Measurements from ENCODE around the gene TEX2. TPM values are rescaled to one million over a fixed set of nuclear protein-coding genes. Genes with fewer than 3 reads are reported as not detected.

TEX2 gene
- total and polyA plus RNA-seq, 9 of the 15 experiments (the other 6 are each of a cell fraction or from before 2014, with no cell fraction given), result 4.1 to 27.6 (median 19.3) TPM

- TF ChIP-seq IRF9 (tag; IDR thresholded peaks at IDR 0.05) (no peak), ZNF280B (CRISPR knock-in tag; IDR thresholded peaks at IDR 0.05) (no peak), ZNF77 (CRISPR knock-in tag; IDR thresholded peaks at IDR 0.05) (no peak), RFX5 (IDR thresholded peaks at IDR 0.05; ENCODE audit: low read depth, low read length) (no peak), ZNF274 (IDR thresholded peaks at IDR 0.05; ENCODE audit: borderline replicate concordance, low read depth, low read length) (no peak)
Measured at GRCh38 chr17:64205804-64206203, 57.3 kb downstream of the TEX2 start (continued).

GRCh38 chr17:64203630-64204029 lies 59.4 kb downstream of the TEX2 start:
- CTCF ChIA-PET (ENCODE audit: low intra/inter-chr PET ratio), result no interaction called here
- peaks cover 14% of the 10 kb centered on the region; the same call in 1 of the 2 replicates for H4K20me1 ChIP-seq (replicated peaks; ENCODE audit: control insufficient read depth, insufficient read depth, low read length)
- FAIRE-seq, result no peak
- no peak overlapping the region for H2AFZ ChIP-seq (ENCODE audit: low read depth, low read length)
- peaks cover 77% of the 10 kb centered on the region for H3K79me2 ChIP-seq (ENCODE audit: control insufficient read depth, insufficient read depth, low read length)
- H3K36me3 ChIP-seq (ENCODE audit: control insufficient read depth, insufficient read depth, low read length), result peaks cover 7% of the 10 kb centered on the region; the same call in 1 of the 3 replicates
- BruUV-seq (replicated peaks), result no TSS peak
- 62% methylated on average over 4 of the region's 4 CpGs for WGBS (ENCODE audit: insufficient coverage, low coverage, missing lambda C conversion rate)
- peaks cover 2 to 9% of the 10 kb centered on the region in 2 experiments; a peak in 2 of 5 replicates for H3K4me1 ChIP-seq (replicated peaks in 1 of 2; ENCODE audit: control insufficient read depth in 2 of 2, insufficient read depth in 2 of 2, low read length in 2 of 2)
- in situ Hi-C loops (cut with MboI) (no loop called here), intact Hi-C loops (cut with micrococcal nuclease) (no loop called here)
- POLR2A ChIA-PET, result no interaction called here
- no peak overlapping the region for H3K4me2 ChIP-seq (ENCODE audit: insufficient read depth, low read length)
- ATAC-seq, result no peak
- no peak overlapping the region for H3K9ac ChIP-seq (ENCODE audit: insufficient read depth in 1 of 2, low read depth in 2 of 2, low read length in 2 of 2)
- no peak overlapping the region for H3K27ac ChIP-seq (ENCODE audit: extremely low read depth, low read depth, low read length)
- no peaks in the 10 kb centered on the region for H3K9me3 ChIP-seq (replicated peaks; ENCODE audit: control insufficient read depth, insufficient read depth, low read depth, low read length)
- peak; percentile 47; the same call in 1 of the 2 replicates for TF ChIP-seq ESRRA (IDR thresholded peaks at IDR 0.05; ENCODE audit: borderline replicate concordance, low read depth)
- no peak for TF ChIP-seq PRMT5 (CRISPR knock-in tag; IDR thresholded peaks at IDR 0.05)
- TF ChIP-seq KLF6 (CRISPR knock-in tag; IDR thresholded peaks at IDR 0.05; ENCODE audit: borderline replicate concordance), result no peak
- no peak for TF ChIP-seq RB1 (IDR thresholded peaks at IDR 0.05; ENCODE audit: low read depth)
- H3K4me3 ChIP-seq, result no peak overlapping the region
- no peaks in the 10 kb centered on the region for H3K9me1 ChIP-seq (ENCODE audit: control insufficient read depth, insufficient read depth, low read length)
- no peaks in the 10 kb centered on the region for H3K27me3 ChIP-seq (ENCODE audit: control insufficient read depth in 2 of 2, insufficient read depth in 2 of 2, low read length in 2 of 2)
- DNase-seq (ENCODE audit: extremely low read depth in 1 of 4, low spot score in 3 of 4), result no peak
